Thyroid gland (tissue), 4 donors: ENCODE results near the gene DOCK3.

ENCODE experiments used
- CTCF ChIP-seq, 6 experiments: fragments of 200-600 bp in 3 of 6; fragments of 450-650 bp in 3 of 6; sonication (generic) in 3 of 6; IDR thresholded peaks; one replicate each; pipeline ENCODE4 v1.5.1; 2016 to 2019; ENCODE audit warnings: antibody characterized with exemption in 6 of 6, mild to moderate bottlenecking in 2 of 6, inconsistent platforms in 1 of 6, moderate library complexity in 1 of 6
- POLR2A ChIP-seq, 2 donors: fragments of 450-650 bp; IDR thresholded peaks; one replicate each; pipeline ENCODE4 v1.6.1; 2017; ENCODE audit warnings: antibody characterized with exemption in 2 of 2, mild to moderate bottlenecking in 2 of 2, moderate library complexity in 1 of 2

- TF ChIP-seq POLR2A (IDR thresholded peaks at IDR 0.05), result no peak
- no peak for TF ChIP-seq CTCF (IDR thresholded peaks at IDR 0.05)
Measured at GRCh38 chr3:51242939-51243338, 568.2 kb downstream of the DOCK3 start.
